Measurements from ENCODE around the gene MREG.

MREG gene

GRCh38 chr2:215899141-215900074 is 113.9 kb downstream of the MREG start:
- no peak for DNase-seq (ENCODE audit: low read depth)
- H3K4me3 ChIP-seq (ENCODE audit: low read depth, low read length) = no peak overlapping the region
- TF ChIP-seq CTCF (IDR thresholded peaks at IDR 0.05; ENCODE audit: insufficient read depth, low read depth, low read length, missing control alignments) = no peak

DNA sequence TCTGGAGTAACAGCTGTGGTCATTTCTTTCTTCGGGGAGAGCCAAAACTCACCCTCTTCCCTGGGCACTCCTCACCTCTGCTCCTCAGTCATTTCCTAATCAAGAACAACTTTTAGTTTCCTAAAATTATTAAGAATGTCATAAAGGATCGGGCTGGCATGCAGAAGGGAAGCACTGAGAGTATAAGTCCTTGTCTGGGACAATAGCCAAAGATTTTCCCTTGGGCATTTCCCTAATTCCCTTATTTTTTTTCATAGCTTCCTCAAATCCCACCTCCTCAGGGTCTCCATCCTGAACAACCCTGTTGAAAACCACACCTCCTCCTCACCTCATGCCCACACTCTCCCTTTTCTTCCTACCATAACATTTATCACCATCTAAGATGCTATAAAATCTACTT is 115.0 kb downstream of the MREG start:
- no peak overlapping the region for H3K4me3 ChIP-seq (ENCODE audit: low read depth, low read length)
- no peak for DNase-seq (ENCODE audit: low read depth)
- no peak for TF ChIP-seq CTCF (IDR thresholded peaks at IDR 0.05; ENCODE audit: insufficient read depth, low read depth, low read length, missing control alignments)

DNA sequence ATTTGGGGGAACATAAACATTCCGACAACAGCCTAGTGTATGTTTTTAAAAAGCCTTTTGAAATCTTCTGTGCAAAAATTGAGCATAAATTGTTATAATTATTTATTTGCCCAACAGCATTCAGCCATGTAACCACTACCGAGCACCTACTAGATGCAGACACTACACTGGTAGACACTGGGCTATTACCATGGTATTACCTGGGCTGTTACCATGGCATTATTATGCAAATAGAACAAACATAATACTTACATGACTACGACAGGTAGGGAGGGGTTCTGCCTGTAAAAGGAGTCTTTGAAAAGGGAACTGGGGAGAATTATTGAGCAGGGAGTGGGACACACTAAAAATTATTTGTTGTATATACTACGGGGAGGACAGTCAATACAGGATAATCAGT is 116.4 kb downstream of the MREG start:
- H3K4me3 ChIP-seq (ENCODE audit: low read depth, low read length) = no peak overlapping the region
- DNase-seq (ENCODE audit: low read depth) = no peak
- no peak for TF ChIP-seq CTCF (IDR thresholded peaks at IDR 0.05; ENCODE audit: insufficient read depth, low read depth, low read length, missing control alignments)

DNA sequence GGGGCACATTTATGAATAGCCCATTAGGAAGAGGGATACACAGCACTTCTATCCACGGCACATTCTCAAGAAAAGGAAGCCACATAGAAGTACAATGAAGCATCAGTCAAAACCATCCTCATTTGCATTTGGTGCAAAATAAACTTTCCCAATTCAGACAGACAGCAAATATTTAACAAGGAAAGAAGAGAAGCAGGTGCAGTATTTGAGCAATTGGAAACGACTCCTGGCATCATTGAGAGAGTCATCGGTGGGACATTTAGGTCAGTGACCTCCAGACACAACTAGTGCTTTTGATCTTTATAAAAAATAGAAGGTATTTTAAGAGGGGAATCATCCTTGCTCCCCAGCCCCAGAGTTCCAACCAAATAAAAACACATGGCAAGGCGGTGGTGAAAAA is 118.0 kb downstream of the MREG start:
- no peak overlapping the region for H3K4me3 ChIP-seq (ENCODE audit: low read depth, low read length)
- no peak for DNase-seq (ENCODE audit: low read depth)
- no peak for TF ChIP-seq CTCF (IDR thresholded peaks at IDR 0.05; ENCODE audit: insufficient read depth, low read depth, low read length, missing control alignments)
